Neural crest cell (in vitro differentiated cells): ENCODE data around the gene C2CD2L. TPM values are rescaled to one million over a fixed set of nuclear protein-coding genes. Genes with fewer than 3 reads are reported as not detected.
A peak's percentile ranks its signal among the peaks of the same experiment; 100 is the strongest.

Experiments used
- DNase-seq: peaks from one replicate; pipeline ENCODE4 v3.0.0; 2021; ENCODE audit warnings: low read depth, mixed read lengths, low spot score
- H3K27ac Mint-ChIP-seq: one replicate; pipeline ENCODE4 v1.8.0; 2021; ENCODE audit warnings: mild to moderate bottlenecking, mixed read lengths; ENCODE audit not compliant: unreplicated experiment
- H3K27me3 Mint-ChIP-seq: 2 replicates; pipeline ENCODE4 v1.8.0; 2021; ENCODE audit warnings: low read depth, mild to moderate bottlenecking, mixed read lengths
- H3K36me3 Mint-ChIP-seq: 2 replicates; pipeline ENCODE4 v1.8.0; 2021; ENCODE audit warnings: low read depth, mild to moderate bottlenecking, mixed read lengths
- H3K4me1 Mint-ChIP-seq: 2 replicates; pipeline ENCODE4 v1.8.0; 2021; ENCODE audit warnings: mixed read lengths
- H3K4me3 Mint-ChIP-seq: one replicate; pipeline ENCODE4 v1.8.0; 2021; ENCODE audit warnings: mild to moderate bottlenecking, mixed read lengths
- H3K9me3 Mint-ChIP-seq: 2 replicates; pipeline ENCODE4 v1.8.0; 2021; ENCODE audit warnings: mixed read lengths
- CTCF ChIP-seq: fragments of 200-600 bp; sonication (generic); conservative IDR thresholded peaks from 2 replicates; pipeline ENCODE4 v1.5.0; 2021; ENCODE audit warnings: antibody characterized with exemption, mild to moderate bottlenecking
- total RNA-seq: library from RNA; stranded (reverse); gene quantifications from 2 replicates; pipeline ENCODE4 v1.2.1, GENCODE V29; 2021

C2CD2L gene
- total RNA-seq, 1 donor from 2014 or later: 9.8 TPM

- Mint-ChIP-seq H3K4me3 (peak within 1 kb of the TSS; percentile 95), H3K4me1 (peaks cover 29% of the 10 kb centered on the region), H3K9me3 (no peaks in the 10 kb centered on the region), H3K27me3 (no peaks in the 10 kb centered on the region), H3K27ac (peak within 1 kb of the TSS; percentile 93), H3K36me3 (no peaks in the 10 kb centered on the region)
- TF ChIP-seq CTCF: no peak
- peak; percentile 91 for DNase-seq
These were observed 39.5 kb upstream of the C2CD2L start, which contains the start of gene VPS11 for GRCh38 chr11:119067371-119068222. Gene VPS11, plus strand, starts transcription at chr11:119067818. Its CDS starts 6 bp downstream, at chr11:119067824.

- no peak for DNase-seq
- H3K4me1 Mint-ChIP-seq: peaks cover 17% of the 10 kb centered on the region
- H3K27ac Mint-ChIP-seq: no peak overlapping the region
- H3K36me3 Mint-ChIP-seq: peaks cover 7% of the 10 kb centered on the region
- no peaks in the 10 kb centered on the region for H3K9me3 Mint-ChIP-seq
- no peaks in the 10 kb centered on the region for H3K27me3 Mint-ChIP-seq
- no peak overlapping the region for H3K4me3 Mint-ChIP-seq
- no peak for TF ChIP-seq CTCF
These were observed 29.3 kb upstream of the C2CD2L start for GRCh38 chr11:119077839-119078238.

GRCh38 chr11:119078675-119079420 is 28.3 kb upstream of the C2CD2L start:
- peaks cover 17% of the 10 kb centered on the region for H3K4me1 Mint-ChIP-seq
- no peaks in the 10 kb centered on the region for H3K27me3 Mint-ChIP-seq
- no peak overlapping the region for H3K4me3 Mint-ChIP-seq
- no peaks in the 10 kb centered on the region for H3K9me3 Mint-ChIP-seq
- no peak for TF ChIP-seq CTCF
- peaks cover 5% of the 10 kb centered on the region for H3K36me3 Mint-ChIP-seq
- DNase-seq: no peak
- no peak overlapping the region for H3K27ac Mint-ChIP-seq

GRCh38 chr11:119081682-119082260 is 25.4 kb upstream of the C2CD2L start:
- H3K9me3 Mint-ChIP-seq: no peaks in the 10 kb centered on the region
- no peak for DNase-seq
- H3K27ac Mint-ChIP-seq: no peak overlapping the region
- peaks cover 34% of the 10 kb centered on the region for H3K4me1 Mint-ChIP-seq
- TF ChIP-seq CTCF: no peak
- H3K4me3 Mint-ChIP-seq: peak overlapping the region; percentile 14
- peaks cover 5% of the 10 kb centered on the region for H3K36me3 Mint-ChIP-seq
- no peaks in the 10 kb centered on the region for H3K27me3 Mint-ChIP-seq

GRCh38 chr11:119084663-119085436 is 22.3 kb upstream of the C2CD2L start, which contains the start of gene HMBS:
Gene HMBS, plus strand, starts transcription at chr11:119084881. Its CDS starts 153 bp downstream, at chr11:119085034.
- peaks cover 39% of the 10 kb centered on the region for H3K4me1 Mint-ChIP-seq
- peak; percentile 88 for DNase-seq
- peaks cover 3% of the 10 kb centered on the region for H3K36me3 Mint-ChIP-seq
- peak within 1 kb of the TSS; percentile 96 for H3K27ac Mint-ChIP-seq
- H3K27me3 Mint-ChIP-seq: no peaks in the 10 kb centered on the region
- no peak for TF ChIP-seq CTCF
- H3K9me3 Mint-ChIP-seq: no peaks in the 10 kb centered on the region
- peak within 1 kb of the TSS; percentile 100 for H3K4me3 Mint-ChIP-seq
